K562 (cell line): Measurements from ENCODE around the gene SUDS3. TPM values are rescaled to one million over a fixed set of nuclear protein-coding genes. Genes with fewer than 3 reads are reported as not detected.

Experiments
- ASH1L ChIP-seq: fragments of 450-650 bp; IDR thresholded peaks from 2 replicates; pipeline ENCODE4 v1.6.1; 2018; ENCODE audit warnings: borderline replicate concordance, mild to moderate bottlenecking, low read depth; ENCODE audit not compliant: partially characterized antibody
- BRD9 ChIP-seq: fragments of 450-650 bp; IDR thresholded peaks from 2 replicates; pipeline ENCODE4 v1.6.1; 2018; ENCODE audit warnings: low read depth; ENCODE audit not compliant: partially characterized antibody
- CBFA2T3 ChIP-seq: fragments of 450-650 bp; IDR thresholded peaks from 2 replicates; pipeline ENCODE4 v1.6.1; 2017
- ETV1 ChIP-seq: fragments of 450-650 bp; conservative IDR thresholded peaks from 2 replicates; pipeline ENCODE4 v1.6.1; 2016; ENCODE audit warnings: missing genetic modification characterization, control low read depth, low read depth, missing compliant biosample characterization
- HINFP ChIP-seq: fragments of 450-650 bp; conservative IDR thresholded peaks from 2 replicates; pipeline ENCODE4 v1.6.1; 2016; ENCODE audit warnings: missing genetic modification characterization, low read depth, mild to moderate bottlenecking, control low read depth, missing compliant biosample characterization
- MCM2 ChIP-seq: fragments of 450-650 bp; IDR thresholded peaks from 2 replicates; pipeline ENCODE4 v1.6.1; 2017; ENCODE audit warnings: low read depth, mild to moderate bottlenecking
- NELFE ChIP-seq: IDR thresholded peaks from 2 replicates; pipeline ENCODE4 v1.6.1; 2011; ENCODE audit warnings: mild to moderate bottlenecking; ENCODE audit not compliant: insufficient read depth, insufficient read length
- PCBP2 ChIP-seq: fragments of 200-400 bp; formaldehyde crosslinking; IDR thresholded peaks from 2 replicates; pipeline ENCODE4 v1.6.1; 2018; ENCODE audit warnings: low read length, low read depth, mild to moderate bottlenecking, moderate library complexity; ENCODE audit not compliant: poor library complexity, severe bottlenecking
- POLR2H ChIP-seq: IDR thresholded peaks from 2 replicates; pipeline ENCODE4 v1.6.1; 2016; ENCODE audit warnings: missing genetic modification characterization, low read depth, mild to moderate bottlenecking, control low read depth, missing compliant biosample characterization, moderate library complexity
- STAT5A ChIP-seq: IDR thresholded peaks from 2 replicates; pipeline ENCODE4 v1.6.1; 2012; ENCODE audit warnings: low read length, inconsistent platforms, borderline replicate concordance
- TFAP4 ChIP-seq: sonication (generic); formaldehyde crosslinking; IDR thresholded peaks from 2 replicates; pipeline ENCODE4 v1.8.0; 2022; ENCODE audit warnings: missing genetic modification reagents, mild to moderate bottlenecking, moderate library complexity, borderline replicate concordance
- TRIM28 ChIP-seq: fragments of 450-650 bp; IDR thresholded peaks from 2 replicates; pipeline ENCODE4 v1.6.1; 2017
- ZBTB11 ChIP-seq, 3 experiments: fragments of 200-800 bp in 1 of 3; fragments of 250-450 bp in 1 of 3; fragments of 450-650 bp in 1 of 3; sonication (Bioruptor Pico) in 1 of 3; sonication (Bioruptor generic) in 1 of 3; formaldehyde crosslinking in 1 of 3; IDR thresholded peaks; 2 replicates each; pipeline versions ENCODE4 v1.6.1 to v1.8.0; 2016 to 2022; ENCODE audit warnings: mild to moderate bottlenecking in 2 of 3, missing genetic modification characterization in 2 of 3, missing compliant biosample characterization in 1 of 3, moderate library complexity in 1 of 3
- ZBTB2 ChIP-seq: fragments of 450-650 bp; IDR thresholded peaks from 2 replicates; pipeline ENCODE4 v1.6.1; 2016; ENCODE audit warnings: antibody characterized with exemption
- ZFP1 ChIP-seq: fragments of 450-650 bp; formaldehyde crosslinking; IDR thresholded peaks from 2 replicates; pipeline ENCODE4 v1.4.0; 2020; ENCODE audit warnings: mild to moderate bottlenecking, mixed read lengths
- ZNF75A ChIP-seq: fragments of 450-650 bp; formaldehyde crosslinking; IDR thresholded peaks from 2 replicates; pipeline ENCODE4 v1.4.0; 2020; ENCODE audit warnings: mild to moderate bottlenecking
- ZNF766 ChIP-seq: fragments of 200-800 bp; sonication (Bioruptor generic); conservative IDR thresholded peaks from 2 replicates; pipeline ENCODE4 v1.6.1; 2016; ENCODE audit warnings: missing genetic modification characterization, missing compliant biosample characterization
- ZNF79 ChIP-seq: fragments of 250-450 bp; sonication (Bioruptor Pico); IDR thresholded peaks from 2 replicates; pipeline ENCODE4 v1.4.0; 2020; ENCODE audit warnings: low read depth, mild to moderate bottlenecking, moderate library complexity
- polyA plus RNA-seq, 8 experiments: library from polyadenylated mRNA; depleted of rRNA in 4 of 8; stranded (reverse) in 5 of 8; unstranded in 3 of 8; fragments of >200 nt; fragmentation: Nextera tagmentation in 2 of 8; fragmentation: Illumina TruSeq in 1 of 8; extraction: Ambion mirVana in 2 of 8; extraction: Trizol in 1 of 8; gene quantifications; 2 replicates each; pipeline versions ENCODE4 v1.2.1 to v1.2.3, GENCODE V29; 2011 to 2014; ENCODE audit warnings: inconsistent platforms in 1 of 8, missing spikeins in 1 of 8
- total RNA-seq, 7 experiments: library from RNA; depleted of rRNA in 6 of 7; stranded (reverse); fragments of >200 nt in 6 of 7; fragmentation: Illumina TruSeq in 2 of 7; extraction: Trizol in 2 of 7; gene quantifications; 2 replicates each; pipeline versions ENCODE4 v1.2.1 to v1.2.3, GENCODE V29; 2011 to 2021; ENCODE audit warnings: low replicate concordance in 1 of 7

The SUDS3 gene
- total and polyA plus RNA-seq, 9 of the 15 experiments (the other 6 are each of a cell fraction or from before 2014, with no cell fraction given): 6.6 to 30.5 (median 23.3) TPM

GRCh38 chr12:118330421-118331018, 45.8 kb upstream of the SUDS3 start (continued):
- TF ChIP-seq ZBTB2: peak; percentile 76; the same call in 1 of the 2 replicates
- peak; percentile 91 for TF ChIP-seq STAT5A
- TF ChIP-seq ZNF75A (CRISPR knock-in tag): peak; percentile 88
- TF ChIP-seq ETV1 (tag): peak; percentile 63
- TF ChIP-seq TFAP4 (CRISPR knock-in tag): no peak
- peak; percentile 79 for TF ChIP-seq ZNF766 (CRISPR knock-in tag)
- TF ChIP-seq POLR2H (tag): no peak
- peak; percentile 98 for TF ChIP-seq CBFA2T3
- TF ChIP-seq MCM2: no peak
- no peak for TF ChIP-seq ZNF79 (CRISPR knock-in tag)
- peak; percentile 74; the same call in 1 of the 2 replicates for TF ChIP-seq TRIM28
- TF ChIP-seq ZBTB11 (CRISPR knock-in tag; IDR thresholded peaks at IDR 0.05): peak in 1 of 3 experiments; percentile 80; a peak in 2 of 6 replicates
- no peak for TF ChIP-seq PCBP2
- peak; percentile 77; the same call in 1 of the 2 replicates for TF ChIP-seq HINFP (tag)
- TF ChIP-seq ZFP1: peak; percentile 75; the same call in 1 of the 2 replicates
- TF ChIP-seq NELFE: no peak
- peak; percentile 85 for TF ChIP-seq BRD9
- peak; percentile 51 for TF ChIP-seq ASH1L
